ENCODE measurements around the gene RBM26. TPM values are rescaled to one million over a fixed set of nuclear protein-coding genes. Genes with fewer than 3 reads are reported as not detected.

The RBM26 gene
- total and polyA plus RNA-seq, 4 donors, result 6.4 to 18.4 (median 12.3) TPM

DNA sequence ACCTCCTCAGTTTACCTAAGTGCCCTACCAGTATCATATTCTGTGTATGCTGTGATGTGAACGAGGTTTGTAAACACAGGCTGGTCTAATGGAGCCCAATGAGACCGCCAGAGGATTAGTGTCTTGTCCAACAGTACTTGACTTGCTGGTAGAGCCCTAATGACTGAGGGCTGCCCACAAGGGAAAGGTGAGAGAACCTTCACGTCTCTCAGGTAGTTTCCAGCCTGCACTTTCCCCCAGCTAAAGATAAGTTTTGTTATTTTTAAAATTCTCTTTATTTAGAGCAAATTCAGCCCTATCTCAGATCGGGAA, 498 bp upstream of the RBM26 start:
- Histone ChIP-seq H3K27me3 (ENCODE audit: control insufficient read depth in 4 of 4, insufficient read depth in 4 of 4, low read length in 3 of 4) (no peaks in the 10 kb centered on the region), H3K9ac (ENCODE audit: low read depth in 1 of 2, low read length in 2 of 2) (peak overlapping the region; percentile 98 to 99), H3K9me3 (ENCODE audit: control insufficient read depth in 4 of 4, low read length in 3 of 4) (no peaks in the 10 kb centered on the region), H3K27ac (ENCODE audit: low read depth in 1 of 2, low read length in 2 of 2) (peak overlapping the region; percentile 92 to 97), H3K4me1 (ENCODE audit: control insufficient read depth in 4 of 4, insufficient read depth in 4 of 4, low read length in 3 of 4) (peaks cover 6 to 53% (median 33%) of the 10 kb centered on the region in 4 donors), H3K4me3 (ENCODE audit: low read depth in 1 of 3, low read length in 3 of 3) (peak overlapping the region; percentile 93 to 100 (median 95)), H3K36me3 (ENCODE audit: control insufficient read depth in 4 of 4, insufficient read depth in 3 of 4, low read depth in 1 of 4, low read length in 3 of 4) (no peaks in the 10 kb centered on the region)
- no peak for TF ChIP-seq YY1 (IDR thresholded peaks at IDR 0.05)
- no peak for TF ChIP-seq SP1 (IDR thresholded peaks at IDR 0.05)
- TF ChIP-seq FOXA1 (IDR thresholded peaks at IDR 0.05), result no peak
- TF ChIP-seq, protein P1, sequence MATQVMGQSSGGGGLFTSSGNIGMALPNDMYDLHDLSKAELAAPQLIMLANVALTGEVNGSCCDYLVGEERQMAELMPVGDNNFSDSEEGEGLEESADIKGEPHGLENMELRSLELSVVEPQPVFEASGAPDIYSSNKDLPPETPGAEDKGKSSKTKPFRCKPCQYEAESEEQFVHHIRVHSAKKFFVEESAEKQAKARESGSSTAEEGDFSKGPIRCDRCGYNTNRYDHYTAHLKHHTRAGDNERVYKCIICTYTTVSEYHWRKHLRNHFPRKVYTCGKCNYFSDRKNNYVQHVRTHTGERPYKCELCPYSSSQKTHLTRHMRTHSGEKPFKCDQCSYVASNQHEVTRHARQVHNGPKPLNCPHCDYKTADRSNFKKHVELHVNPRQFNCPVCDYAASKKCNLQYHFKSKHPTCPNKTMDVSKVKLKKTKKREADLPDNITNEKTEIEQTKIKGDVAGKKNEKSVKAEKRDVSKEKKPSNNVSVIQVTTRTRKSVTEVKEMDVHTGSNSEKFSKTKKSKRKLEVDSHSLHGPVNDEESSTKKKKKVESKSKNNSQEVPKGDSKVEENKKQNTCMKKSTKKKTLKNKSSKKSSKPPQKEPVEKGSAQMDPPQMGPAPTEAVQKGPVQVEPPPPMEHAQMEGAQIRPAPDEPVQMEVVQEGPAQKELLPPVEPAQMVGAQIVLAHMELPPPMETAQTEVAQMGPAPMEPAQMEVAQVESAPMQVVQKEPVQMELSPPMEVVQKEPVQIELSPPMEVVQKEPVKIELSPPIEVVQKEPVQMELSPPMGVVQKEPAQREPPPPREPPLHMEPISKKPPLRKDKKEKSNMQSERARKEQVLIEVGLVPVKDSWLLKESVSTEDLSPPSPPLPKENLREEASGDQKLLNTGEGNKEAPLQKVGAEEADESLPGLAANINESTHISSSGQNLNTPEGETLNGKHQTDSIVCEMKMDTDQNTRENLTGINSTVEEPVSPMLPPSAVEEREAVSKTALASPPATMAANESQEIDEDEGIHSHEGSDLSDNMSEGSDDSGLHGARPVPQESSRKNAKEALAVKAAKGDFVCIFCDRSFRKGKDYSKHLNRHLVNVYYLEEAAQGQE (IDR thresholded peaks at IDR 0.05), result no peak
- TF ChIP-seq, protein P2, sequence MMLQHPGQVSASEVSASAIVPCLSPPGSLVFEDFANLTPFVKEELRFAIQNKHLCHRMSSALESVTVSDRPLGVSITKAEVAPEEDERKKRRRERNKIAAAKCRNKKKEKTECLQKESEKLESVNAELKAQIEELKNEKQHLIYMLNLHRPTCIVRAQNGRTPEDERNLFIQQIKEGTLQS (IDR thresholded peaks at IDR 0.05), result no peak
- TF ChIP-seq, protein P3, sequence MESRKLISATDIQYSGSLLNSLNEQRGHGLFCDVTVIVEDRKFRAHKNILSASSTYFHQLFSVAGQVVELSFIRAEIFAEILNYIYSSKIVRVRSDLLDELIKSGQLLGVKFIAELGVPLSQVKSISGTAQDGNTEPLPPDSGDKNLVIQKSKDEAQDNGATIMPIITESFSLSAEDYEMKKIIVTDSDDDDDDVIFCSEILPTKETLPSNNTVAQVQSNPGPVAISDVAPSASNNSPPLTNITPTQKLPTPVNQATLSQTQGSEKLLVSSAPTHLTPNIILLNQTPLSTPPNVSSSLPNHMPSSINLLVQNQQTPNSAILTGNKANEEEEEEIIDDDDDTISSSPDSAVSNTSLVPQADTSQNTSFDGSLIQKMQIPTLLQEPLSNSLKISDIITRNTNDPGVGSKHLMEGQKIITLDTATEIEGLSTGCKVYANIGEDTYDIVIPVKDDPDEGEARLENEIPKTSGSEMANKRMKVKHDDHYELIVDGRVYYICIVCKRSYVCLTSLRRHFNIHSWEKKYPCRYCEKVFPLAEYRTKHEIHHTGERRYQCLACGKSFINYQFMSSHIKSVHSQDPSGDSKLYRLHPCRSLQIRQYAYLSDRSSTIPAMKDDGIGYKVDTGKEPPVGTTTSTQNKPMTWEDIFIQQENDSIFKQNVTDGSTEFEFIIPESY (IDR thresholded peaks at IDR 0.05), result no peak
- TF ChIP-seq FOXA2 (IDR thresholded peaks at IDR 0.05), result no peak
- no peak for TF ChIP-seq NR2F2 (IDR thresholded peaks at IDR 0.05)
- DNase-seq (ENCODE audit: low spot score), result no peak
- WGBS, result 6% methylated on average over 4 of the region's 4 CpGs

DNA sequence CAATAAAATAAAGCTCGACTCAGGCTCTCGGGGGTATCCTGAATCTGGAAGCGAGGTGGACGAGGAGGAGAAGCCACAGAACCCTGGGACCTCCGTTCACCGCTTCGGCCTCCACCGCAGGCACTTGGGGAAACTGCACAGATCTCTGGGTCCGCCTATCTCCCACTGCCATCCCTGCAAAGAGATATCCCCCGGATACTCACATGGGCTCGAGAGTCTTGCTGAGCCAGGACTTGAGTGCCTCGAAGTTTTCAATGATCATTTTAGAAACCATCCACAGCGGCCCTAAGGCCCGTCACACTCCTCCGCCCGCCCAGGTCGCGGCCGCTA, 589 bp downstream of the RBM26 start:
- Histone ChIP-seq H3K36me3 (ENCODE audit: control insufficient read depth in 4 of 4, insufficient read depth in 3 of 4, low read depth in 1 of 4, low read length in 3 of 4) (peaks cover 0 to 2% (median 0%) of the 10 kb centered on the region in 4 donors), H3K27ac (ENCODE audit: low read depth in 1 of 2, low read length in 2 of 2) (peak overlapping the region; percentile 92 to 97), H3K27me3 (ENCODE audit: control insufficient read depth in 4 of 4, insufficient read depth in 4 of 4, low read length in 3 of 4) (no peaks in the 10 kb centered on the region), H3K9me3 (ENCODE audit: control insufficient read depth in 4 of 4, low read length in 3 of 4) (no peaks in the 10 kb centered on the region), H3K4me3 (ENCODE audit: low read depth in 1 of 3, low read length in 3 of 3) (peak overlapping the region; percentile 93 to 100 (median 95)), H3K4me1 (ENCODE audit: control insufficient read depth in 4 of 4, insufficient read depth in 4 of 4, low read length in 3 of 4) (peaks cover 6 to 58% (median 33%) of the 10 kb centered on the region in 4 donors), H3K9ac (ENCODE audit: low read depth in 1 of 2, low read length in 2 of 2) (peak overlapping the region; percentile 89 to 99)
- DNase-seq (ENCODE audit: low spot score), result peak; percentile 59
- WGBS, result under 1% methylated on average over 19 of the region's 19 CpGs
- TF ChIP-seq, protein P3 (IDR thresholded peaks at IDR 0.05), result no peak
- TF ChIP-seq, protein P1 (IDR thresholded peaks at IDR 0.05), result no peak
- TF ChIP-seq EGR1 (IDR thresholded peaks at IDR 0.05; ENCODE audit: low read depth in 2 of 2), result no peak
- no peak for TF ChIP-seq SP1 (IDR thresholded peaks at IDR 0.05)
- TF ChIP-seq, protein P4, sequence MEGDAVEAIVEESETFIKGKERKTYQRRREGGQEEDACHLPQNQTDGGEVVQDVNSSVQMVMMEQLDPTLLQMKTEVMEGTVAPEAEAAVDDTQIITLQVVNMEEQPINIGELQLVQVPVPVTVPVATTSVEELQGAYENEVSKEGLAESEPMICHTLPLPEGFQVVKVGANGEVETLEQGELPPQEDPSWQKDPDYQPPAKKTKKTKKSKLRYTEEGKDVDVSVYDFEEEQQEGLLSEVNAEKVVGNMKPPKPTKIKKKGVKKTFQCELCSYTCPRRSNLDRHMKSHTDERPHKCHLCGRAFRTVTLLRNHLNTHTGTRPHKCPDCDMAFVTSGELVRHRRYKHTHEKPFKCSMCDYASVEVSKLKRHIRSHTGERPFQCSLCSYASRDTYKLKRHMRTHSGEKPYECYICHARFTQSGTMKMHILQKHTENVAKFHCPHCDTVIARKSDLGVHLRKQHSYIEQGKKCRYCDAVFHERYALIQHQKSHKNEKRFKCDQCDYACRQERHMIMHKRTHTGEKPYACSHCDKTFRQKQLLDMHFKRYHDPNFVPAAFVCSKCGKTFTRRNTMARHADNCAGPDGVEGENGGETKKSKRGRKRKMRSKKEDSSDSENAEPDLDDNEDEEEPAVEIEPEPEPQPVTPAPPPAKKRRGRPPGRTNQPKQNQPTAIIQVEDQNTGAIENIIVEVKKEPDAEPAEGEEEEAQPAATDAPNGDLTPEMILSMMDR (IDR thresholded peaks at IDR 0.05; ENCODE audit: low read depth, low read length, missing input control), result no peak
